G401 (cell line): ENCODE data around the gene HASPIN. TPM values are rescaled to one million over a fixed set of nuclear protein-coding genes. Genes with fewer than 3 reads are reported as not detected.
"Not testable (repeated sequence)": the region's sequence is repeated elsewhere in the genome, so short reads cannot be mapped to it uniquely, and the experiment has no call there.

ENCODE experiments used
- DNase-seq: peaks from one replicate; pipeline ENCODE4 v3.0.0-alpha.2; 2015; ENCODE audit warnings: low spot score
- in situ Hi-C: cut with HindIII; loops from 2 replicates; pipeline ENCODE4 v1.10.0; 2016; ENCODE audit warnings: low sequenced_read_pairs, mixed read lengths
- total RNA-seq: library from RNA; depleted of rRNA; stranded (reverse); fragments of >200 nt; shearing (Covaris generic); gene quantifications from 2 replicates; pipeline ENCODE4 v1.2.3, GENCODE V29; 2014

The HASPIN gene
- total RNA-seq, 1 experiment from 2014 or later, result 20.9 TPM

GRCh38 chr17:3729881-3730280 lies 6.2 kb downstream of the HASPIN start:
- in situ Hi-C loops, result no loop called here
- DNase-seq, result no peak

GRCh38 chr17:3730881-3731429 lies 7.3 kb downstream of the HASPIN start:
- DNase-seq, result no peak
- in situ Hi-C loops, result no loop called here

GRCh38 chr17:3732210-3732621 lies 8.5 kb downstream of the HASPIN start:
- in situ Hi-C loops, result no loop called here
- DNase-seq, result no peak

- DNase-seq, in situ Hi-C loops: not testable (repeated sequence)
Measured at GRCh38 chr17:3734911-3735276, 11.2 kb downstream of the HASPIN start.

- in situ Hi-C loops, result no loop called here
- no peak for DNase-seq
Measured at GRCh38 chr17:3735515-3735914, 11.8 kb downstream of the HASPIN start.

GRCh38 chr17:3738562-3739295 lies 15.0 kb downstream of the HASPIN start:
- DNase-seq, result peak; percentile 78
- in situ Hi-C loops, result no loop called here

- no peak for DNase-seq
- in situ Hi-C loops, result loop anchor here (10.0 kb wide), 1 partner anchor 65 kb away; the partner anchor contains the start of gene ITGAE
Measured at GRCh38 chr17:3739422-3740124, 15.9 kb downstream of the HASPIN start.

- in situ Hi-C loops, result loop anchor here (10.0 kb wide), 1 partner anchor 64 kb away; the partner anchor contains the start of gene ITGAE
- no peak for DNase-seq
Measured at GRCh38 chr17:3740611-3741073, 16.9 kb downstream of the HASPIN start.

- in situ Hi-C loops, result loop anchor here (10.0 kb wide), 1 partner anchor 61 kb away; the partner anchor contains the start of gene ITGAE
- DNase-seq, result no peak
Measured at GRCh38 chr17:3744014-3744413, 20.3 kb downstream of the HASPIN start.

- in situ Hi-C loops, result loop anchor here (10.0 kb wide), 1 partner anchor 60 kb away; the partner anchor contains the start of gene ITGAE
- DNase-seq, result no peak
Measured at GRCh38 chr17:3745071-3745470, 21.4 kb downstream of the HASPIN start.

- DNase-seq, result no peak
- in situ Hi-C loops, result loop anchor here (10.0 kb wide), 1 partner anchor 57 kb away; the partner anchor contains the start of gene ITGAE
Measured at GRCh38 chr17:3747805-3748204, 24.1 kb downstream of the HASPIN start.

GRCh38 chr17:3748576-3748975 lies 24.9 kb downstream of the HASPIN start:
- in situ Hi-C loops, result loop anchor here (10.0 kb wide), 1 partner anchor 56 kb away; the partner anchor contains the start of gene ITGAE
- no peak for DNase-seq

- DNase-seq, result no peak
- in situ Hi-C loops, result no loop called here
Measured at GRCh38 chr17:3750296-3750695, 26.6 kb downstream of the HASPIN start.

- in situ Hi-C loops, result no loop called here
- DNase-seq, result no peak
Measured at GRCh38 chr17:3750926-3751325, 27.2 kb downstream of the HASPIN start.

- no peak for DNase-seq
- in situ Hi-C loops, result no loop called here
Measured at GRCh38 chr17:3751836-3752235, 28.1 kb downstream of the HASPIN start.

GRCh38 chr17:3753624-3754023 lies 29.9 kb downstream of the HASPIN start:
- in situ Hi-C loops, result no loop called here
- DNase-seq, result no peak

GRCh38 chr17:3754066-3754457 lies 30.4 kb downstream of the HASPIN start:
- in situ Hi-C loops, result no loop called here
- DNase-seq, result no peak

GRCh38 chr17:3754458-3755334 lies 31.0 kb downstream of the HASPIN start:
- DNase-seq, result no peak
- in situ Hi-C loops, result no loop called here
